ENCODE data around the gene MEDAG.

MEDAG gene

GRCh38 chr13:30898070-30898469 is 8.0 kb upstream of the MEDAG start:
- Histone ChIP-seq H3K4me1 (ENCODE audit: insufficient read depth, low read length, poor library complexity, severe bottlenecking) (peaks cover 4% of the 10 kb centered on the region), H3K4me3 (ENCODE audit: low read length, poor library complexity, severe bottlenecking) (no peak overlapping the region), H3K9me3 (ENCODE audit: insufficient read depth, low read depth, low read length) (no peaks in the 10 kb centered on the region), H3K27me3 (ENCODE audit: insufficient read depth, low read length, poor library complexity, severe bottlenecking) (no peaks in the 10 kb centered on the region), H3F3A (ENCODE audit: low read depth) (no peaks in the 10 kb centered on the region), H3K79me2 (ENCODE audit: insufficient read depth, low read length) (no peaks in the 10 kb centered on the region), H4K20me1 (ENCODE audit: insufficient read depth, low read length, poor library complexity, severe bottlenecking) (no peaks in the 10 kb centered on the region), H3K9me2 (replicated peaks; ENCODE audit: low read depth, low read length) (no peaks in the 10 kb centered on the region), H3K4me2 (ENCODE audit: low read depth, low read length, poor library complexity, severe bottlenecking) (no peak overlapping the region), H3K36me3 (ENCODE audit: insufficient read depth, low read length) (no peaks in the 10 kb centered on the region), H3K9ac (ENCODE audit: low read depth, low read length, poor library complexity, severe bottlenecking) (no peak overlapping the region), H2AFZ (ENCODE audit: low read length) (no peak overlapping the region)
- TF ChIP-seq, protein P1, sequence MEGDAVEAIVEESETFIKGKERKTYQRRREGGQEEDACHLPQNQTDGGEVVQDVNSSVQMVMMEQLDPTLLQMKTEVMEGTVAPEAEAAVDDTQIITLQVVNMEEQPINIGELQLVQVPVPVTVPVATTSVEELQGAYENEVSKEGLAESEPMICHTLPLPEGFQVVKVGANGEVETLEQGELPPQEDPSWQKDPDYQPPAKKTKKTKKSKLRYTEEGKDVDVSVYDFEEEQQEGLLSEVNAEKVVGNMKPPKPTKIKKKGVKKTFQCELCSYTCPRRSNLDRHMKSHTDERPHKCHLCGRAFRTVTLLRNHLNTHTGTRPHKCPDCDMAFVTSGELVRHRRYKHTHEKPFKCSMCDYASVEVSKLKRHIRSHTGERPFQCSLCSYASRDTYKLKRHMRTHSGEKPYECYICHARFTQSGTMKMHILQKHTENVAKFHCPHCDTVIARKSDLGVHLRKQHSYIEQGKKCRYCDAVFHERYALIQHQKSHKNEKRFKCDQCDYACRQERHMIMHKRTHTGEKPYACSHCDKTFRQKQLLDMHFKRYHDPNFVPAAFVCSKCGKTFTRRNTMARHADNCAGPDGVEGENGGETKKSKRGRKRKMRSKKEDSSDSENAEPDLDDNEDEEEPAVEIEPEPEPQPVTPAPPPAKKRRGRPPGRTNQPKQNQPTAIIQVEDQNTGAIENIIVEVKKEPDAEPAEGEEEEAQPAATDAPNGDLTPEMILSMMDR (conservative IDR thresholded peaks at IDR 0.05; ENCODE audit: low read length), result no peak
- TF ChIP-seq EZH2phosphoT487 (IDR thresholded peaks at IDR 0.05; ENCODE audit: borderline replicate concordance), result no peak

- H3K9me3 ChIP-seq (ENCODE audit: insufficient read depth, low read depth, low read length), result no peaks in the 10 kb centered on the region
- no peak overlapping the region for H3K4me2 ChIP-seq (ENCODE audit: low read depth, low read length, poor library complexity, severe bottlenecking)
- peaks cover 6% of the 10 kb centered on the region for H3K27me3 ChIP-seq (ENCODE audit: insufficient read depth, low read length, poor library complexity, severe bottlenecking)
- no peaks in the 10 kb centered on the region for H3F3A ChIP-seq (ENCODE audit: low read depth)
- H3K36me3 ChIP-seq (ENCODE audit: insufficient read depth, low read length), result no peaks in the 10 kb centered on the region
- no peaks in the 10 kb centered on the region for H4K20me1 ChIP-seq (ENCODE audit: insufficient read depth, low read length, poor library complexity, severe bottlenecking)
- no peak overlapping the region for H3K4me3 ChIP-seq (ENCODE audit: low read length, poor library complexity, severe bottlenecking)
- H3K9ac ChIP-seq (ENCODE audit: low read depth, low read length, poor library complexity, severe bottlenecking), result no peak overlapping the region
- TF ChIP-seq EZH2phosphoT487 (IDR thresholded peaks at IDR 0.05; ENCODE audit: borderline replicate concordance), result no peak
- TF ChIP-seq, protein P1 (conservative IDR thresholded peaks at IDR 0.05; ENCODE audit: low read length), result no peak
- no peaks in the 10 kb centered on the region for H3K9me2 ChIP-seq (replicated peaks; ENCODE audit: low read depth, low read length)
- H3K4me1 ChIP-seq (ENCODE audit: insufficient read depth, low read length, poor library complexity, severe bottlenecking), result peaks cover 4% of the 10 kb centered on the region
- H3K79me2 ChIP-seq (ENCODE audit: insufficient read depth, low read length), result no peaks in the 10 kb centered on the region
- no peak overlapping the region for H2AFZ ChIP-seq (ENCODE audit: low read length)
Observed at GRCh38 chr13:30898678-30899241, 7.3 kb upstream of the MEDAG start.

DNA sequence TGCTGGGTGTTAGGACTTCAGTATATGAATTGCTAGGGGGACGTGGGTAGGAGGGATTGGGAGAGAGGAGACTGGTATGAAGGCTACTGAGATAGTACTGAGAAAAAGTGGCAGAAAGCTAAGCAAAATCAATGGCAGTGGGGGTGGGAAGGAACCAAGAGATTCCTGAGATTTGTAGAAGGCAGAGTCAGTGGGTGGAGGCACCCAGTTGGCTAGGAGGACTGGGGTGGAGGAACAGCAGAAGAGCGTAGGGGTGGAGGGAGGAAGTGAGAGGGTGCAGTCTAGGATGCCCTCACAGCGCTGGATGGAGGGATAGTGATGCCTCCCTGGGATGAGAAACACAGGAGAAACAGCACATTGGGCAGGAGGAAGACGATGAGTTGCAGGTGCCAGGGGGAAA is 5.6 kb upstream of the MEDAG start:
- Histone ChIP-seq H3K36me3 (ENCODE audit: insufficient read depth, low read length) (no peaks in the 10 kb centered on the region), H3K79me2 (ENCODE audit: insufficient read depth, low read length) (no peaks in the 10 kb centered on the region), H3K9ac (ENCODE audit: low read depth, low read length, poor library complexity, severe bottlenecking) (no peak overlapping the region), H3K4me3 (ENCODE audit: low read length, poor library complexity, severe bottlenecking) (no peak overlapping the region), H3F3A (ENCODE audit: low read depth) (no peaks in the 10 kb centered on the region), H3K9me3 (ENCODE audit: insufficient read depth, low read depth, low read length) (no peaks in the 10 kb centered on the region), H3K4me1 (ENCODE audit: insufficient read depth, low read length, poor library complexity, severe bottlenecking) (peaks cover 4% of the 10 kb centered on the region), H4K20me1 (ENCODE audit: insufficient read depth, low read length, poor library complexity, severe bottlenecking) (no peaks in the 10 kb centered on the region), H3K27me3 (ENCODE audit: insufficient read depth, low read length, poor library complexity, severe bottlenecking) (peaks cover 6% of the 10 kb centered on the region), H3K4me2 (ENCODE audit: low read depth, low read length, poor library complexity, severe bottlenecking) (no peak overlapping the region), H2AFZ (ENCODE audit: low read length) (no peak overlapping the region), H3K9me2 (replicated peaks; ENCODE audit: low read depth, low read length) (no peaks in the 10 kb centered on the region)
- TF ChIP-seq, protein P1 (conservative IDR thresholded peaks at IDR 0.05; ENCODE audit: low read length), result no peak
- TF ChIP-seq EZH2phosphoT487 (IDR thresholded peaks at IDR 0.05; ENCODE audit: borderline replicate concordance), result no peak
